HG02610 (cell line): ENCODE measurements around the gene PIM1.

ENCODE experiments used
- ATAC-seq: cut with Tn5 transposase; IDR thresholded peaks from one replicate; pipeline ENCODE4 v1.9.1; 2021; ENCODE audit warnings: mild to moderate bottlenecking, moderate library complexity; ENCODE audit not compliant: unreplicated experiment

The PIM1 gene

DNA sequence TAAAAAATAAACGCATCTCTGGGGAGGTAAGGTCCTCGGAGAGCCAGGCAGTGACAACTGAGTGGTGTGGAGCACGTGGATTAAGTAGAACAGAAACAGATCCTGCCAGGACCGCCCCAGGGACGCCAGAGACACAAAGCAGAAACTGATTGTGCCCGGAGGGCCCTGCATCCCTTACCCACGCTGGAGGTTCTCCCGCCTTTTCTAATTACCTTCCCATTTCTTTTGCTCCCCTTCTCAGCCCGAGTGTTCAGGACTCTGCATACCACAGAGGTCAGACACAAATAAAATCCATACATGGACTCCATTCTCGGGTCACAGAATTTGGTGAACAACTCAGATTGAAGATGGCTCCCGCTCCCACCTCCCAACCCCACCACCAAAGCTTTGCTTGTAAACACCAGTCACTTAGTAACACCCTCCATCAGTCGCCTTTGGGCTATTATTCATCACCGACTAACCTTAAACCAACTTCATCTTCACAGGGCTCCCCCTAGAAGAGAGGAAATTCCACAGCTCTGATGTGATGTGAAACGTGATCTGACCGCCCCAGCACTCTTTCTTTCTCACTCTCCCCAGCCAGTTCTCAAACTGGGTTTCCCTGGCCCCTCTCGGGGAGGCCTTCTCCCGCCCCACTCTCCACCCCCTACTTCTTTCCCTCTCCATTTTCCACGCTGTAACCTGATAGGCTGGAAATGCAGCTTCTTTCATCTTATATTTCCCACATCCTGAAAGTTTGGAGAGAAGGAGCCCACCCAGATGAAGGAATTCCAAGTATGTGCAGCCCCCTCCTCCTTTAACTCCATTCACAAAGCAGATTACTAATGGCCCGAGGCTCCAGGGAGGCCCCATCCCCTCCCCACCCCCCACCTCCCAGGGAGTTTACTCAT, 32.5 kb upstream of the PIM1 start:
- ATAC-seq: peak; percentile 67

GRCh38 chr6:37138856-37139229, 31.1 kb upstream of the PIM1 start:
- ATAC-seq: no peak

DNA sequence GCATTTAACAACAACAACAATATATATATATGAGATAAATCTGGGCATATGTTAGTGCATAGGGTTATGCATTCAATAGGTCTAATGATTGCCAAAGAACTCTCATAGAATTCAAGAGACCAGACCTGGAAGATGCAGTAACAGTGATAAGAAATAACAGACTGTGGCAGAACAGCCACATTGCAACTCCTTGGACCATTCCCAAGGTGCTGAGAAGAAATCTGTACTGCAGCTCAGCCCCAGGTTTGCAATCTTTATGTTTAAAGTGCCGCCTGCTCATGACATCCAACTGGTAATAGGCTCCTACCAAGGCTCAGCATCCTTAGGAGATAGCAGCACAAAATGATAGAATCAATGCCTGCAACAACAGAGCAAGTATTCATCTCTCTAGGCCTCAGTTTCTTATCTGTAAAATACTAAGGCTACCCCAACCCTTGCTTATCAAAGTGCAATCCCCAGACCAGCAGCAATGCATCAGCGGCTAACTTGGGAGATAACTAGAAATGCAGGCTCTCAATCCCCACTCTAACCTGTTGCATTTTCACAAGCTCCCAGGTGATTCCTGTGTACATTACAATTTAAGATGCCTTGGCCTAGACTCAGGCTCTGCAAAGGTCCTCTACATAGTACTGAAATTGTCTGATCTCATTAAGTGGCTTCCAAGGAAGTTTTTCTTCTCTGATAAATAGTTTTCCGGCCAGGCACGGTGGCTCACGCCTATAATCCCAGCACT, 30.6 kb upstream of the PIM1 start:
- ATAC-seq: no peak

DNA sequence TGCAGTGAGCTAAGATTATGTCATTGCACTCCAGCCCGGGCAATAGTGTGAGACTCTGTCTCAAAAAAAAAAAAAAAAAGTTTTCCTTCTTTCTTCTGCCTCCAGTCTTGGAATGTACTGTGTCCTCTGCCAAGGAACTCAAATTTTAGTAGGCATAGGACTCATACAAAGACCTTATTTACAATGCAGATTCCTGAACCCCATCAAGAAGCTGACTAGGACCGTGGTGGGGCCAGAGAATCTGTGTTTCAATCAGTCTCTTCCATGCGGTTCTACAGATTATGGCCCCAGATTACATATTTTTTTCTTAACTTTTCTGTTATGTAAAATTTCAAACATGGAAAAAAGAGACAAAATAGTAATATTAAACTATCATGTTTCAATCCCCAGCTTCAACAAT, 29.8 kb upstream of the PIM1 start:
- ATAC-seq: no peak

DNA sequence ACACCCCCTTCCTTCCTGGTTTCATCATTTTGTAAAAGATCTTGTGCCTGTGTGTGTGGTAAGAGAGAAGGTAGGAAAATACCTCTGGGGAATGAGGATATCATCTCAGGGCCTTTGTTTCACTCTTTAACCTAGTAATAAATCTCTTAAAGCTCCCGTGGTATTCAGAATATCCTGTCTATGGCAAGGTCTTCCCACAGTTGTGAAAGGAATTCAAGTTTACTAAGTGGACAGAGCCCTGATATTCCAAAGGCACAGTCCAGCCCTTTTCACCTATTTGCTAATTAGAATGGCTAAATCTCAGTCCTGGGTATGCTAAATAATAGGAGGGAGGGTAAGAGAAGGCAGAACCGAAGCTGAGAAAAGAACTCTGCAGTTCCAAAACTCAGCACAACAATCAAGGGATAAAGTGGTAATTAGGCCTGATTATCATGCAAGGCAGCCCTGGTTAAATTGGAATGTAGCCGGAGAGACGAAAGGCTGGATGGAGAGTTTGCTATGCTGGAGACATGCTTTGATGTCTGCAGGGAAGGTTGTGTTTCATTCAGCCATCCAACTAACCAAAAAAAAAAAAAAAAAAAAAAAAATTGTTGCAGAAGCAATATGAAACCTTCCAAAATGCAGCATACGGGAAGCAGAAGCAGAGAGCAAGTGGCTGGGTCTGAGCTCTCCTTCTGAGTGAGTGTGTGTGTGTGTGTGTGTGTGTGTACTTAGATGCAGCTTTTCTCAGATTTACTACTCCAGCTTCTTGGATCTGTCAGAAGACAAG, 28.5 kb upstream of the PIM1 start:
- ATAC-seq: no peak

DNA sequence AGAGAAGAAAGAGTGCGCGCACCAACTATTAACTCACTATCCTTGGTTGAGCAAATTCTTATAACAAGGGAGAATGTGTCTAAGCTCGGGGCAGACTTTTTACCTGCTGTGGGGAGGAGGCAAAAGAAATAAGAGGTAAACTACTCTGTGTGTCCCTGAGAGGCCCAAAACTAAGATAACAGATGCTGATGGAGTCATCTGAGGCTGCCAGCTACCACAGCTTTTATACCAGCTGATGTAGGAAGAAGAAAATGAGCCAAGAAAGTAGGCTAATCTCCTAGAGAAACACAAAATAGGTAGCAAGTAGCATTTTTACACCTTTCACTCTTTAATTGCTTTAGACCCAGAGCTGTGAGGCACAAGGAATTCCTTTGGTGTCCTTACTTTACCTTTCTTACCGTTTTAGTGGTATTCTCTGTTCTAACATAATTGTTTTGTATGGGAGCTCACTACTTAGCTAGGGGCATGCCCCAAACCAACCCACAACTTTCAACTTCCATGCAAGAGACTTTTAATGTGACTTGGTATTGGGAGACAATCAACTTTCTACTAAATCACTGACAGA, 27.8 kb upstream of the PIM1 start:
- no peak for ATAC-seq

DNA sequence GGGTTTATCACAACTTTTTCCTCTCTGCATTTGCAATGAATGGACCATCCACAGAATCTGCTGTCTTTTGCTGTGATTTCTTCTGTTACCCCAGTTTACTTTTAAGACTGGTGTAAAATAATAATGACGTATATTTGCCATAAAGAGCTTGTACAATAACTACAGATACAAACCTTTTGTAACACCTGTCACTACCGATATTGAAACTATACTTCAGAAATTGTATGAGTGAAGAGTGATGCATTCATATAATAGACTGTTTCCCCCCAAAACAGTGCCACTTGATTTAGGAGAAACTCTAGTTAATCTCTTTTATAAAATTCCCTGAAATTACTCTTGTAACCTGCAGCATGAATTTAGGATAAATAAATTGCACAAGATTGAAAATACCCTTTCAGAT, 26.4 kb upstream of the PIM1 start:
- no peak for ATAC-seq

GRCh38 chr6:37145443-37145842, 24.5 kb upstream of the PIM1 start:
- no peak for ATAC-seq

GRCh38 chr6:37146735-37147157, 23.2 kb upstream of the PIM1 start:
- no peak for ATAC-seq

- ATAC-seq: no peak
Observed at GRCh38 chr6:37149745-37150144, 20.2 kb upstream of the PIM1 start.

DNA sequence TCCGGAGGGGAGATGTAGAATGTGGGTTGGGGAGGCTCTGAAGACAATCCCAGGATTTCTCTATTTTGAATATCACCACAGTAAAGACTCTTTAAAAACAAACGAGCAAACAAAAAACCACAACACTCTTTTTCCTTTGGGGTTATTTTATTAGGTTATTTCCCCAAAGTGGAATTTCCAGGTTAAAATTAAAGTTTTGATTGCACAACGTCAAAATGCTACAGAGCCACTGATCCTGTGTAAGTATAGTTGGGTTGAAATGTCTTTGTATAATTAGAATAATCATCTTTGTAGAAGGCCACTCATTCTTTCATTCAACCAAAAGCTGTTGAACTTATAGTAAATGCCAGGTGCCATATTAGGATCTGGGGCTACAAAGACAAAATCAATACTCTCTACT, 19.6 kb upstream of the PIM1 start:
- no peak for ATAC-seq

- peak; percentile 93 for ATAC-seq
Observed at GRCh38 chr6:37155394-37156312, 14.3 kb upstream of the PIM1 start.

GRCh38 chr6:37158508-37158907, 11.4 kb upstream of the PIM1 start:
- no peak for ATAC-seq

DNA sequence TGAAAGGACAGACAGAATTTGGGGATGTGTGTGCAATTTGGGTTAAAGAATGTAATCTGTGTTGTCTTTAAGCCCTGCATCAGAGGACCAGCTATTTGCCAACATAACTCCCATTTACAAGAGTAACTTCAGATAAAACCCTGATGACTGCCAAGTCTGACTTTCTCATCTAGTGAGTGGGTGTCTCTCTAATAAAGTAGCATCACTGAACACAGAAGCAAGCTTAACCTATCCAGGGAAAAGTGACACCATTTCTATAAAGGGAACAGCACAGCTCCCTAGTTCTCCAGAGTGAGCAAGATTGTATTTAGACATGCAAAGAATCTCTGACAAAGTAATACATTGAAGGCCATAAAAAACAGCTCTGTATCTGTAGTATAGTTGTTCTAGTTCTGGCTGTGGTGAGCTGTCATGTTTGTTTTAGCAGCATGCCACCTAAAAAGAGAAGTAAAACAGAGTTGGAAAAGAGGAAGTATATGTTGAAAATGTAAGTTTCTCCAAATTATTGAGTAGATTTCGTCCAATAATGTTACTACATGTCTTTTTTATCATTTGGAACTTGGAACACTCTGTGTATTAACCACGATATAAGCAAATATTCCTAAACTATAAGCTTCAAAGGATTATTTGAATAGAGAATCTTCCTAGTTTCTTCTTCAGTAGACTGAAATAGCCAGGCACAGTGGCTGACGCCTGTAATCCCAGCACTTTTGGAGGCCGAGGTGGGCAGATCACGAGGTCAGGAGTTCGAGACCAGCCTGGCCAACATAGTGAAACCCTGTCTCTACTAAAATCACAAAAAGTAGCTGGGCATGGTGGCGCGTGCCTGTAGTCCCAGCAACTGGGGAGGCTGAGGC, 8.8 kb upstream of the PIM1 start:
- ATAC-seq: peak; percentile 67

GRCh38 chr6:37162740-37163139, 7.2 kb upstream of the PIM1 start:
- ATAC-seq: no peak

DNA sequence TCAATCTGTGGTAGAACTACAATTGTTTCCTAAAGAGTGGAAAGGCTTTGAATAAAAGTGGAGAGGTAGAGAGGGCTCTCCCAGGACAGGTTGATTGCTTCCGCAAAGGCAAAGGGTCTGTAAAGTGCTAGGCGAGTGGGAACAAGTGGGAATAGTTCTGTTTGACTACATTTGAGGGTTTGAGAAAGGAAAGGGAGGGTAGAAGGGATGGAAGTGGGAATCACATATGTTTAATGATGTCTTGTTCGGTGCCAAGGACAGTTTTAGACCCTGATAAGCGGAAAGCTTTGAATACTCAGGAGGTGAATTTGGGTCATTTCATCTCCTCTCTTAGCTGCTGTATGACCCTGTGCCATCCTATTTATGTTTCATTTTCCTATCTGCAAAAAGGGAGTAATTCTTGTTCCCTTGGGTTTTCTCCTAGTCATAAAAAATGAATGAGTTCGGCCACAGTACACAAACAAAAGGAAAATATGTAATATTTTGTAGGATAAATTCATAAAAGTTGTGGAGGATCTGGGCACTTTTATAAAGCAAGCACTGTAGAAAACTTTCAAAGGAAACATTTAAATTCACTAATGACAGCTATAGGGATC, 1.7 kb upstream of the PIM1 start:
- no peak for ATAC-seq

- no peak for ATAC-seq
Observed at GRCh38 chr6:37168811-37169495, 999 bp upstream of the PIM1 start.
